COLO829 (cell line): ENCODE results near the gene ANKRD13D.

Source experiments
- DNase-seq: peaks from one replicate; pipeline ENCODE4 v3.0.0; 2012; ENCODE audit warnings: low spot score

The ANKRD13D gene

GRCh38 chr11:67273260-67273990, 15.7 kb upstream of the ANKRD13D start:
- DNase-seq: no peak

GRCh38 chr11:67274768-67275605, 14.1 kb upstream of the ANKRD13D start:
- DNase-seq: no peak

GRCh38 chr11:67275606-67276409, 13.3 kb upstream of the ANKRD13D start:
- no peak for DNase-seq

- no peak for DNase-seq
Measured at GRCh38 chr11:67276781-67277230, 12.3 kb upstream of the ANKRD13D start.

GRCh38 chr11:67277231-67277961, 11.7 kb upstream of the ANKRD13D start:
- peak; percentile 50 for DNase-seq

- no peak for DNase-seq
Measured at GRCh38 chr11:67278135-67278938, 10.8 kb upstream of the ANKRD13D start.

- DNase-seq: no peak
Measured at GRCh38 chr11:67278939-67279588, 10.0 kb upstream of the ANKRD13D start.

GRCh38 chr11:67279589-67280340, 9.3 kb upstream of the ANKRD13D start:
- DNase-seq: no peak

GRCh38 chr11:67280341-67280787, 8.7 kb upstream of the ANKRD13D start:
- no peak for DNase-seq

GRCh38 chr11:67280788-67281551, 8.1 kb upstream of the ANKRD13D start:
- no peak for DNase-seq

GRCh38 chr11:67281552-67282150, 7.5 kb upstream of the ANKRD13D start:
- DNase-seq: no peak

- DNase-seq: no peak
Measured at GRCh38 chr11:67282155-67282875, 6.8 kb upstream of the ANKRD13D start.

GRCh38 chr11:67282876-67283371, 6.2 kb upstream of the ANKRD13D start:
- DNase-seq: no peak

GRCh38 chr11:67283481-67283963, 5.6 kb upstream of the ANKRD13D start:
- no peak for DNase-seq

- DNase-seq: no peak
Measured at GRCh38 chr11:67284811-67285540, 4.1 kb upstream of the ANKRD13D start.
